IPS-NIHi7 (cell line): ENCODE measurements around the gene FRRS1.

Source experiments
- DNase-seq: peaks from one replicate; pipeline ENCODE4 v3.0.0; 2012; ENCODE audit warnings: mixed read lengths; ENCODE audit errors: extremely low spot score

Gene FRRS1

GRCh38 chr1:99676876-99677275 lies 89.6 kb downstream of the FRRS1 start:
- no peak for DNase-seq

DNA sequence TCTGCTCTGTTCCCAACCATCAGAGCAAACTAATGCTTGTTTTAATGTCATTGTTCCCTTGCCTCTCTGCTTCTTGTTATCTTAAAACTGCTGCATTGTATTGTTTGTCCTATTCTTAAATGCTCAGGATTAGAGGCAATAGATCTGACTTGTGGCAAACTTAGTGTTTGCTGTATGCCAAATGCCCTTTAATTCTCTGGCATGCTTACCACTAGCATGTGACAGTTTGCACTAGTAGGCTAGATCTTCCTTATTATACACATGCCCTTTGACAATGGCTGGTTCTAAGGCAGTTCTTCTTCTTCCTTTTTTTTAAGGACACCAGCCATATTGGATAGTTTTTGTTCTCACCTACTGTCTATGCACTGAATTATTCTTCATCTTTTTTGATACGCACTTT lies 90.4 kb downstream of the FRRS1 start:
- DNase-seq: no peak

DNA sequence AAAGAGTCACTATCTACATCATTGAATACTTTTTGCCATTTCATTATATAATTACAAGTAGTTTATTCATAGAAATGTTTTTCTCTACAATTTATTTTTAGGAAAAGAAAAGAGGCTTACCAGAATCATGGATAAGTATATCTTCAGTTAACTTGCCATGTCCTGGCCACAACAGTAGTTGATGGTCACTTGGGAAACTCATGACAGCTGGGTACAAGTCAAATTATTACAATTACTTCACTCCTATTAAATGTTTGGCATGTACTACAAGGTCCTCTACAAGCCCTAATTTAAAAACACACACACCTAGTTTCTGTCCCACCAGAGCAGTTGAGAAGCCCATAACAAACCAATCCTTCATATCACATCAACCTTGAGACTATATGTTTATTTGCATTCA lies 91.1 kb downstream of the FRRS1 start:
- DNase-seq: no peak

DNA sequence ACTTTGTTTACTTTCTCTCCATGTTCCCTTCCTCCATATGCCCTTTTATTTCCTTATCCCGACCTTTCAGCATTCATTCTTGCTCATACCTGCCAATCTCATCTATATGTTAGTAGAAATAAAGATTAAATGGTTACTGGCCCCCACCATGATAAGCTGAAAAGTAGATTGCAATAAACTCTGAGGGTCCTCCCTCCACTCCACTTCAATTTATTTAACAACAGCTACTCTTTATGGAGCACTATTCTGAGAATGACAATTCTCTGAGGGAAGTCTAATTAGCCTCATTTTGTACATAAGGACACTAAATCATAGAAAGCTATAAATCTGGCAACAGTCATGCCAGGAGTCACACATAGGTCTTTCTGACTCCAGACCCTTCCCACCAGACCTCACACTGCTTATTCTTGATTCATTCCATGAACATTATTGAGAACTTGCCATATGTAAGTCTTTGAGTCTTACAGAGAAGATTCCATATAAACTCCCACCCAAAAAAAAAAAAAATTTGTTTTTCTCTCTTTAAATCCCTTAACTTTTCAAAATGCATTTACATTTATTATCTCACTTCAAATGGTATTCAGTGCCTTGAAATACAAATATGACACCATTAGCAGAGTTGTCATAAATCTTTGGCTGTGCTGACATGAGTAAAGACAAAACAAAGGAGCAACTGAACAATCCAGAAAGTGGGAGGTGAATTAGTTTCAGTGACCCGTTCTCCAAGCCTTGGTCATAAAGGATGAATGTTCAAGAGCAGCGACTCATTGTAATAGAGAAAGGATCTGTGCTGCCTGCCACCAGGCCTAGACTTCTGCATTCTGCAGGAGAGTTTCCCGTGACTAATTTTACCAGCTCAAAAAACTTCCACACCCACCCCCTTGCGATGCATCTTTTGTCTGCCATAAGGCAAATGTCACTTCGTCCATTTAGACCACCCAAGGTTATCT lies 92.0 kb downstream of the FRRS1 start:
- no peak for DNase-seq

DNA sequence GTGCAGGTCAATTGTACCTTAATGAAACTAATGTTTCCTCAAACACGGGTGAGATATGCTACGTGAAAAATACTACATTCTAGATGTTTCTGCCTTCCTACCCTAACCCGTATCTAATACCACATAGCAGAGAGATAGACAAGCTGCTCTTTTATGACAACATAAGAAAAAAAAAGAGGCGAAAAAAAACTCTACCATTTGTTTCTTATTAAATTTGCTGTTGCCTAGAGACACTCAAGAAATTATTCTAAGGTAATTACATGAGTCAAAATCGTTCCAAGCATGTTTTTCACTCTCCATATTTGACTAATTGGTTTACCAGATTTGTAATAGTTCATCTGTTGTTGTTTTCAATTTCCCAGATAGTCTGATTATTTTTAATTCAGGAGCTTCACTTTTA lies 93.1 kb downstream of the FRRS1 start:
- no peak for DNase-seq

GRCh38 chr1:99672530-99673213 lies 93.8 kb downstream of the FRRS1 start:
- no peak for DNase-seq

- DNase-seq: no peak
Observed at GRCh38 chr1:99672038-99672437, 94.4 kb downstream of the FRRS1 start.

- DNase-seq: no peak
Observed at GRCh38 chr1:99670583-99670982, 95.9 kb downstream of the FRRS1 start.

- no peak for DNase-seq
Observed at GRCh38 chr1:99669821-99670220, 96.6 kb downstream of the FRRS1 start.

DNA sequence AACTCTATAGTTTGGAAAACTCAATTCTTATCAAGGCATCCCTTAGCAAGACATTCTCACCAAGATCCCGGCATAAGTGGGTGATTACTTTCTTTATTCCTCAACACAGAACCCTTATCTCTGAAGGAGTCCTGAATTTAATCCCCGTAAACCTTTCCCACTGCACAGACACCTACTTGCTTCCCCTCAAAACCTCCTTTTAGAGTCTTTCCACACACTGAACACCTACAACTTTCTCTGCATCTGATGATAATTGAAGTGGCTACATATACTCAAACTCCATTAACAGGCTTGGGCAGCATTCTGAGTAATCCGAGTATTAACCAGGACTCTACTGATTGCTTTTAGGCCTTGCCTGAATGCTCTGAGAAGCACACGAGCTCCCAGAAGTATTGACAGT lies 97.1 kb downstream of the FRRS1 start:
- DNase-seq: no peak

- no peak for DNase-seq
Observed at GRCh38 chr1:99665212-99665611, 101.2 kb downstream of the FRRS1 start.

GRCh38 chr1:99663501-99663900 lies 102.9 kb downstream of the FRRS1 start:
- DNase-seq: no peak

DNA sequence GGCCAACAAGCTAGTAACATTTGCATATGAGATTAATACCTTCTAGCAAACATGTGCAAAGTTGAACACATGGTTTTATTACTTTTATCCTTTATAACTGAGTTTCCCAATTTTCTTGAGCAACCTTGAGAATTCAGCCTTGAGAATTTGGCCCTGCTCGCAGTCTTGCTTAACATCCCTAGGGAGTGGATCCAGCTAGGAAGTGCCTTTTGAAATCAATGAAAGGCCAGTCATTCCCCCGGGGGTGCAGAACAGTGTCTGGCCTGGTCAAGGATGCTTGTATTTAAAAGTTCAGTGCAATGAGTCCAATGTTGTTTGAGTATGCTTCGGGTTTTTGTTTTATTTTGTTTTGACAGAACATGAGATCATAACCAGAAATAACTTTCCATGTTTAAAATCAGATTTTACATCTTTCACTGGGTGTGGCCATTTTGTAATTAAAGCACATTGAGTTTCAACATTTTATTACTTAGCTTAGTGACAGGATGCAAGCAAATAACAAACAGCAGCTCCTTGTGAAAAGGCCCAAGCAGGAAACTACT lies 103.8 kb downstream of the FRRS1 start:
- no peak for DNase-seq

GRCh38 chr1:99661780-99662179 lies 104.7 kb downstream of the FRRS1 start:
- no peak for DNase-seq

DNA sequence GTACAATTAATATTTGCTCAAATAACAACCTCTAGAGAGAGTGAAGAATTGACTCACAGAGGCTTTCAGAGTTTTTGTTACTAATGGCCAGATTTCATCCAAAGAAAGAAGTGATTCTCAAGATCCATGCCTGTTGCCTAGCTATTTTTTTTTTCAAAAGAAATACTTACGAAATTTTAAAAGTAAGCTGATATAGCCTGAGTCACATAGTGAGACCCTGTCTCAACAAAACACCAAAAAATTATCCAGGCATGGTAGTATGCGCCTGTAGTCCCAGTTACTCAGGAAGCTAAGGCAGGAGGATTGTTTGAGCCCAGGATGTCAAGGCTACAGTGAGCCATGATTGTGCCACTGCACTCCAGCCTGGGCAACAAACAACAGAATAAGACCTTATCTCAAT lies 105.9 kb downstream of the FRRS1 start:
- no peak for DNase-seq

- no peak for DNase-seq
Observed at GRCh38 chr1:99659755-99660210, 106.7 kb downstream of the FRRS1 start.
